Brain microvascular endothelial cell (primary cell): ENCODE data around the gene UCP1.

Experiments
- DNase-seq: peaks from one replicate; pipeline ENCODE4 v3.0.0-alpha.2; 2020
- H3K27ac ChIP-seq: fragments of 250-450 bp; sonication (Bioruptor Pico); 2 replicates; pipeline ENCODE4 v1.5.1; 2020; ENCODE audit warnings: mild to moderate bottlenecking, moderate library complexity
- H3K27me3 ChIP-seq: fragments of 250-450 bp; sonication (Bioruptor Pico); replicated peaks from 2 replicates; pipeline ENCODE4 v1.5.1; 2020; ENCODE audit warnings: mild to moderate bottlenecking
- H3K36me3 ChIP-seq: fragments of 250-450 bp; sonication (Bioruptor Pico); replicated peaks from 2 replicates; pipeline ENCODE4 v1.5.1; 2020; ENCODE audit warnings: mild to moderate bottlenecking
- H3K4me3 ChIP-seq: 2 replicates; pipeline ENCODE4 v1.5.1; 2011; ENCODE audit warnings: low read depth, mild to moderate bottlenecking, control low read depth, low read length, moderate library complexity
- CTCF ChIP-seq: IDR thresholded peaks from 2 replicates; pipeline ENCODE4 v1.5.1; 2011; ENCODE audit warnings: low read depth, mild to moderate bottlenecking, moderate library complexity, low read length, control low read depth, inconsistent platforms; ENCODE audit errors: missing control alignments
- in situ Hi-C: cut with HindIII; loops from 2 replicates; pipeline ENCODE4 v1.10.0; 2017; ENCODE audit warnings: low sequenced_read_pairs, low pct_ligation_motif_present

Gene UCP1

GRCh38 chr4:140571620-140572019 lies 2.9 kb upstream of the UCP1 start:
- no peak overlapping the region for H3K27ac ChIP-seq
- no peak overlapping the region for H3K4me3 ChIP-seq
- DNase-seq, result no peak
- TF ChIP-seq CTCF, result no peak
- peaks cover 34% of the 10 kb centered on the region for H3K27me3 ChIP-seq
- in situ Hi-C loops, result no loop called here
- no peaks in the 10 kb centered on the region for H3K36me3 ChIP-seq

- in situ Hi-C loops, result no loop called here
- Histone ChIP-seq H3K36me3 (no peaks in the 10 kb centered on the region), H3K27me3 (peaks cover 50% of the 10 kb centered on the region), H3K4me3 (peak overlapping the region; percentile 49), H3K27ac (no peak overlapping the region)
- DNase-seq, result no peak
- TF ChIP-seq CTCF, result no peak
These were observed 512 bp upstream of the UCP1 start for GRCh38 chr4:140569307-140569638.

- Histone ChIP-seq H3K36me3 (no peaks in the 10 kb centered on the region), H3K27me3 (peaks cover 2% of the 10 kb centered on the region), H3K27ac (no peak overlapping the region), H3K4me3 (no peak overlapping the region)
- no peak for TF ChIP-seq CTCF
- in situ Hi-C loops, result no loop called here
- DNase-seq, result no peak
These were observed 9.1 kb downstream of the UCP1 start for GRCh38 chr4:140559696-140560095.

GRCh38 chr4:140557831-140558435 lies 10.8 kb downstream of the UCP1 start:
- in situ Hi-C loops, result no loop called here
- no peak for TF ChIP-seq CTCF
- DNase-seq, result no peak
- Histone ChIP-seq H3K4me3 (no peak overlapping the region), H3K36me3 (no peaks in the 10 kb centered on the region), H3K27ac (no peak overlapping the region), H3K27me3 (no peaks in the 10 kb centered on the region)

- in situ Hi-C loops, result no loop called here
- TF ChIP-seq CTCF, result no peak
- Histone ChIP-seq H3K36me3 (no peaks in the 10 kb centered on the region), H3K27me3 (no peaks in the 10 kb centered on the region), H3K4me3 (no peak overlapping the region), H3K27ac (no peak overlapping the region)
- no peak for DNase-seq
These were observed 12.2 kb downstream of the UCP1 start for GRCh38 chr4:140556372-140557085.
